WTC11 (cell line): Measurements from ENCODE around the gene TRIM69.

Experiments used
- AFF4 ChIP-seq: sonication (generic); formaldehyde crosslinking; IDR thresholded peaks from 2 replicates; pipeline ENCODE4 v1.8.1; 2023; ENCODE audit warnings: mild to moderate bottlenecking, missing genetic modification reagents, borderline replicate concordance
- ATF1 ChIP-seq: sonication (generic); formaldehyde crosslinking; IDR thresholded peaks from 2 replicates; pipeline ENCODE4 v1.8.1; 2023; ENCODE audit warnings: mild to moderate bottlenecking, moderate library complexity, missing genetic modification reagents
- CTCF ChIP-seq: fragments of 200-600 bp; IDR thresholded peaks from 2 replicates; pipeline ENCODE4 v1.8.0; 2022; ENCODE audit warnings: antibody characterized with exemption
- IRF1 ChIP-seq: sonication (generic); formaldehyde crosslinking; IDR thresholded peaks from 2 replicates; pipeline ENCODE4 v1.8.0; 2023; ENCODE audit warnings: missing genetic modification reagents
- NFE2L1 ChIP-seq: sonication (generic); formaldehyde crosslinking; IDR thresholded peaks from 2 replicates; pipeline ENCODE4 v1.8.1; 2023; ENCODE audit warnings: missing genetic modification reagents
- ZNF232 ChIP-seq: sonication (generic); formaldehyde crosslinking; IDR thresholded peaks from 2 replicates; pipeline ENCODE4 v1.8.0; 2022; ENCODE audit warnings: mild to moderate bottlenecking, missing genetic modification reagents

- TF ChIP-seq CTCF (no peak), AFF4 (no peak), IRF1 (CRISPR knock-in tag) (no peak), NFE2L1 (CRISPR knock-in tag) (no peak), ZNF232 (CRISPR knock-in tag) (no peak), ATF1 (CRISPR knock-in tag) (no peak)
Observed at GRCh38 chr15:44705986-44706385, 30.3 kb upstream of the TRIM69 start.
